GM23338 (cell line): ENCODE data around the gene C11orf54.

ENCODE experiments used
- CREB1 ChIP-seq: fragments of 250-450 bp; sonication (Bioruptor Pico); IDR thresholded peaks from 2 replicates; pipeline ENCODE4 v1.5.0; 2020; ENCODE audit warnings: low read depth, mild to moderate bottlenecking, moderate library complexity
- EZH2 ChIP-seq: fragments of 200-600 bp; sonication (generic); IDR thresholded peaks from one replicate; pipeline ENCODE4 v1.8.0; 2017; ENCODE audit warnings: antibody characterized with exemption, mild to moderate bottlenecking, low read depth; ENCODE audit not compliant: unreplicated experiment
- EZH2phosphoT487 ChIP-seq: fragments of 200-600 bp; sonication (generic); IDR thresholded peaks from one replicate; pipeline ENCODE4 v1.8.1; 2018; ENCODE audit warnings: antibody characterized with exemption; ENCODE audit not compliant: unreplicated experiment
- JUNB ChIP-seq: IDR thresholded peaks from one replicate; pipeline ENCODE4 v1.6.1; 2016; ENCODE audit warnings: antibody characterized with exemption; ENCODE audit not compliant: unreplicated experiment
- POLR2AphosphoS5 ChIP-seq: IDR thresholded peaks from 2 replicates; pipeline ENCODE4 v1.6.1; 2016; ENCODE audit warnings: antibody characterized with exemption, low read depth
- ZNF114 ChIP-seq: fragments of 250-450 bp; sonication (Bioruptor Pico); IDR thresholded peaks from 2 replicates; pipeline ENCODE4 v1.5.0; 2020; ENCODE audit warnings: mild to moderate bottlenecking, moderate library complexity
- ZNF331 ChIP-seq: fragments of 250-450 bp; sonication (Bioruptor Pico); IDR thresholded peaks from 2 replicates; pipeline ENCODE4 v1.5.0; 2020; ENCODE audit warnings: low read depth, mild to moderate bottlenecking, moderate library complexity
- TF ChIP-seq, protein P1 (sequence below), 2 experiments: fragments of 200-600 bp in 1 of 2; sonication (generic) in 1 of 2; conservative IDR thresholded peaks; 2 replicates each; pipeline versions ENCODE4 v1.5.1 to v1.6.1; 2016 to 2017; ENCODE audit warnings: antibody characterized with exemption in 2 of 2, low read depth in 2 of 2, mild to moderate bottlenecking in 2 of 2, moderate library complexity in 1 of 2
- TF ChIP-seq, protein P2 (sequence below): IDR thresholded peaks from one replicate; pipeline ENCODE4 v1.6.1; 2018; ENCODE audit warnings: antibody characterized with exemption; ENCODE audit not compliant: unreplicated experiment
- TF ChIP-seq, protein P3 (sequence below): IDR thresholded peaks from 2 replicates; pipeline ENCODE4 v1.6.1; 2016; ENCODE audit warnings: antibody characterized with exemption

DNA sequence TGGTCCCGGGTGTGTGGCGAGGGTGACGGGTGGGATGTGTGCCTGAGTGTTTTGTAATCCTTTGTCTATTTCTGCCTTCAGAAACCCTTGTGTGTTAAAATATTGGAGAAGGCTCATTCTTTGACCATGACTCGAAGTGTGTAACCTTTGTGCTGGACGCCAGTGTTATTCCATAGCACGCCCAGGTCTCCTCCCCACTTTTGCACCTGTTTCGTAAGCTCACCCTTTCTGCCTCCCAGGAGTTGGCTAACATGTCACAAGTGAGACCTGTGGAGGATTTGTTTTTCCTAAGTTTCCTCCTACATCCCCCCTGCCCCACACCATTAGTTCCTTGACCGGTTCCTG, 382 bp downstream of the C11orf54 start:
- TF ChIP-seq, protein P1, sequence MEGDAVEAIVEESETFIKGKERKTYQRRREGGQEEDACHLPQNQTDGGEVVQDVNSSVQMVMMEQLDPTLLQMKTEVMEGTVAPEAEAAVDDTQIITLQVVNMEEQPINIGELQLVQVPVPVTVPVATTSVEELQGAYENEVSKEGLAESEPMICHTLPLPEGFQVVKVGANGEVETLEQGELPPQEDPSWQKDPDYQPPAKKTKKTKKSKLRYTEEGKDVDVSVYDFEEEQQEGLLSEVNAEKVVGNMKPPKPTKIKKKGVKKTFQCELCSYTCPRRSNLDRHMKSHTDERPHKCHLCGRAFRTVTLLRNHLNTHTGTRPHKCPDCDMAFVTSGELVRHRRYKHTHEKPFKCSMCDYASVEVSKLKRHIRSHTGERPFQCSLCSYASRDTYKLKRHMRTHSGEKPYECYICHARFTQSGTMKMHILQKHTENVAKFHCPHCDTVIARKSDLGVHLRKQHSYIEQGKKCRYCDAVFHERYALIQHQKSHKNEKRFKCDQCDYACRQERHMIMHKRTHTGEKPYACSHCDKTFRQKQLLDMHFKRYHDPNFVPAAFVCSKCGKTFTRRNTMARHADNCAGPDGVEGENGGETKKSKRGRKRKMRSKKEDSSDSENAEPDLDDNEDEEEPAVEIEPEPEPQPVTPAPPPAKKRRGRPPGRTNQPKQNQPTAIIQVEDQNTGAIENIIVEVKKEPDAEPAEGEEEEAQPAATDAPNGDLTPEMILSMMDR (conservative IDR thresholded peaks at IDR 0.05; ENCODE audit: low read depth in 2 of 2): no peak
- TF ChIP-seq, protein P2, sequence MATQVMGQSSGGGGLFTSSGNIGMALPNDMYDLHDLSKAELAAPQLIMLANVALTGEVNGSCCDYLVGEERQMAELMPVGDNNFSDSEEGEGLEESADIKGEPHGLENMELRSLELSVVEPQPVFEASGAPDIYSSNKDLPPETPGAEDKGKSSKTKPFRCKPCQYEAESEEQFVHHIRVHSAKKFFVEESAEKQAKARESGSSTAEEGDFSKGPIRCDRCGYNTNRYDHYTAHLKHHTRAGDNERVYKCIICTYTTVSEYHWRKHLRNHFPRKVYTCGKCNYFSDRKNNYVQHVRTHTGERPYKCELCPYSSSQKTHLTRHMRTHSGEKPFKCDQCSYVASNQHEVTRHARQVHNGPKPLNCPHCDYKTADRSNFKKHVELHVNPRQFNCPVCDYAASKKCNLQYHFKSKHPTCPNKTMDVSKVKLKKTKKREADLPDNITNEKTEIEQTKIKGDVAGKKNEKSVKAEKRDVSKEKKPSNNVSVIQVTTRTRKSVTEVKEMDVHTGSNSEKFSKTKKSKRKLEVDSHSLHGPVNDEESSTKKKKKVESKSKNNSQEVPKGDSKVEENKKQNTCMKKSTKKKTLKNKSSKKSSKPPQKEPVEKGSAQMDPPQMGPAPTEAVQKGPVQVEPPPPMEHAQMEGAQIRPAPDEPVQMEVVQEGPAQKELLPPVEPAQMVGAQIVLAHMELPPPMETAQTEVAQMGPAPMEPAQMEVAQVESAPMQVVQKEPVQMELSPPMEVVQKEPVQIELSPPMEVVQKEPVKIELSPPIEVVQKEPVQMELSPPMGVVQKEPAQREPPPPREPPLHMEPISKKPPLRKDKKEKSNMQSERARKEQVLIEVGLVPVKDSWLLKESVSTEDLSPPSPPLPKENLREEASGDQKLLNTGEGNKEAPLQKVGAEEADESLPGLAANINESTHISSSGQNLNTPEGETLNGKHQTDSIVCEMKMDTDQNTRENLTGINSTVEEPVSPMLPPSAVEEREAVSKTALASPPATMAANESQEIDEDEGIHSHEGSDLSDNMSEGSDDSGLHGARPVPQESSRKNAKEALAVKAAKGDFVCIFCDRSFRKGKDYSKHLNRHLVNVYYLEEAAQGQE: no peak
- no peak for TF ChIP-seq POLR2AphosphoS5
- no peak for TF ChIP-seq EZH2
- TF ChIP-seq EZH2phosphoT487: no peak
- no peak for TF ChIP-seq CREB1 (CRISPR knock-in tag)
- TF ChIP-seq, protein P3, sequence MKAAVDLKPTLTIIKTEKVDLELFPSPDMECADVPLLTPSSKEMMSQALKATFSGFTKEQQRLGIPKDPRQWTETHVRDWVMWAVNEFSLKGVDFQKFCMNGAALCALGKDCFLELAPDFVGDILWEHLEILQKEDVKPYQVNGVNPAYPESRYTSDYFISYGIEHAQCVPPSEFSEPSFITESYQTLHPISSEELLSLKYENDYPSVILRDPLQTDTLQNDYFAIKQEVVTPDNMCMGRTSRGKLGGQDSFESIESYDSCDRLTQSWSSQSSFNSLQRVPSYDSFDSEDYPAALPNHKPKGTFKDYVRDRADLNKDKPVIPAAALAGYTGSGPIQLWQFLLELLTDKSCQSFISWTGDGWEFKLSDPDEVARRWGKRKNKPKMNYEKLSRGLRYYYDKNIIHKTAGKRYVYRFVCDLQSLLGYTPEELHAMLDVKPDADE: no peak
- no peak for TF ChIP-seq JUNB
- TF ChIP-seq ZNF331: no peak
- no peak for TF ChIP-seq ZNF114
